ENCODE measurements around the gene KDM4B.

The KDM4B gene

GRCh38 chr19:5052945-5053485 is 84.1 kb downstream of the KDM4B start:
- DNase-seq: no peak

GRCh38 chr19:5053661-5054060 is 84.7 kb downstream of the KDM4B start:
- DNase-seq: no peak

GRCh38 chr19:5054551-5055456 is 85.9 kb downstream of the KDM4B start:
- DNase-seq: no peak

GRCh38 chr19:5055457-5055776 is 86.5 kb downstream of the KDM4B start:
- DNase-seq: no peak

- no peak for DNase-seq
Measured at GRCh38 chr19:5057860-5058259, 88.9 kb downstream of the KDM4B start.

GRCh38 chr19:5058521-5059212 is 89.8 kb downstream of the KDM4B start:
- no peak for DNase-seq

- no peak for DNase-seq
Measured at GRCh38 chr19:5059213-5059574, 90.3 kb downstream of the KDM4B start.

GRCh38 chr19:5059793-5060192 is 90.9 kb downstream of the KDM4B start:
- no peak for DNase-seq

GRCh38 chr19:5062195-5062594 is 93.3 kb downstream of the KDM4B start:
- DNase-seq: no peak

GRCh38 chr19:5062799-5063198 is 93.9 kb downstream of the KDM4B start:
- DNase-seq: no peak

GRCh38 chr19:5063873-5064645 is 95.1 kb downstream of the KDM4B start:
- DNase-seq: no peak

- no peak for DNase-seq
Measured at GRCh38 chr19:5064896-5065295, 96.0 kb downstream of the KDM4B start.

- DNase-seq: no peak
Measured at GRCh38 chr19:5065663-5066093, 96.8 kb downstream of the KDM4B start.

GRCh38 chr19:5066768-5067167 is 97.9 kb downstream of the KDM4B start:
- no peak for DNase-seq

GRCh38 chr19:5067678-5068077 is 98.8 kb downstream of the KDM4B start:
- DNase-seq: no peak

- DNase-seq: no peak
Measured at GRCh38 chr19:5068233-5069072, 99.5 kb downstream of the KDM4B start.

GRCh38 chr19:5070331-5070730 is 101.4 kb downstream of the KDM4B start:
- DNase-seq: no peak

GRCh38 chr19:5070930-5071329 is 102.0 kb downstream of the KDM4B start:
- DNase-seq: no peak

GRCh38 chr19:5071579-5071978 is 102.7 kb downstream of the KDM4B start:
- DNase-seq: no peak

GRCh38 chr19:5072115-5072514 is 103.2 kb downstream of the KDM4B start:
- DNase-seq: no peak

- no peak for DNase-seq
Measured at GRCh38 chr19:5073153-5073844, 104.4 kb downstream of the KDM4B start.

GRCh38 chr19:5074407-5074806 is 105.5 kb downstream of the KDM4B start:
- no peak for DNase-seq
